T-helper 17 cell (primary cell): ENCODE results near the gene CUEDC2. TPM values are rescaled to one million over a fixed set of nuclear protein-coding genes. Genes with fewer than 3 reads are reported as not detected.

Source experiments
- ATAC-seq: fragments of 150-1000 bp; cut with Tn5 transposase; 2 replicates; pipeline ENCODE4 v1.10.0; 2021; ENCODE audit warnings: mild to moderate bottlenecking, moderate library complexity
- DNase-seq, 3 donors: peaks; one replicate each; pipeline versions ENCODE4 v3.0.0 to v3.0.0-alpha.2; 2020 to 2021
- H3K9me3 ChIP-seq: one replicate; pipeline ENCODE4 v1.7.0; 2013; ENCODE audit warnings: low read length, mild to moderate bottlenecking; ENCODE audit not compliant: control insufficient read depth, poor library complexity, severe bottlenecking
- H3K27ac Mint-ChIP-seq: one replicate; pipeline ENCODE4 v1.8.0; 2022; ENCODE audit warnings: mild to moderate bottlenecking, moderate library complexity, mixed read lengths
- H3K27me3 Mint-ChIP-seq: one replicate; pipeline ENCODE4 v1.8.0; 2022; ENCODE audit warnings: mixed read lengths
- H3K36me3 Mint-ChIP-seq: one replicate; pipeline ENCODE4 v1.8.0; 2022; ENCODE audit warnings: low read depth, mixed read lengths
- H3K4me1 Mint-ChIP-seq: one replicate; pipeline ENCODE4 v1.8.0; 2022; ENCODE audit warnings: mild to moderate bottlenecking, mixed read lengths
- H3K4me3 Mint-ChIP-seq: one replicate; pipeline ENCODE4 v1.8.0; 2022; ENCODE audit warnings: mild to moderate bottlenecking, moderate library complexity, mixed read lengths
- total RNA-seq, 4 donors: library from RNA in 2 of 4; stranded (reverse) in 2 of 4; gene quantifications; one replicate each; pipeline ENCODE4 v1.2.3 and lab custom pipeline; 2022 to 2026

The CUEDC2 gene
- total RNA-seq, 2 donors from 2014 or later = 27.4 to 30.7 TPM

DNA sequence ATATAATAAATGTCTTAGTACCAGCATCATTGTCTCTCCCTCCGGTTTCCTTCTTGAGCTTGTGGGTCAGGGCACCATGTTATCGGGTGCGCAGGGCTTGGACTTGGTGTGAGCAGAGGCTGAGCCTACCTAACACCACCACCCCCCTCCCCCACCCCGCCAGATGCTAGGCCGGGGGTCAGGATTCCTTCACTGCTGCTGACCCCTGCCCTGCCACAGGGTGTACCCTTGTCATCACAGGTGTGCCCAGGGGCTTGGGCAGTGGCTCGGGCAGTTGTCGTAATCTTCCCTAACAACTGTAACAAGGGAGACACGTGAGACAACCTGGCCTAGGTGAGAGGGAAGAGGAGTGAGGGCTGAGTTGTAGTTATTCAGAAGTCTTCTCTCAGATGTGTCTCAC, 49.5 kb downstream of the CUEDC2 start:
- H3K27me3 Mint-ChIP-seq = no peaks in the 10 kb centered on the region
- DNase-seq (no peak), ATAC-seq (no peak)
- no peak overlapping the region for H3K4me3 Mint-ChIP-seq
- H3K4me1 Mint-ChIP-seq = peaks cover 2% of the 10 kb centered on the region
- no peaks in the 10 kb centered on the region for H3K9me3 ChIP-seq
- peaks cover 2% of the 10 kb centered on the region for H3K36me3 Mint-ChIP-seq
- no peak overlapping the region for H3K27ac Mint-ChIP-seq

DNA sequence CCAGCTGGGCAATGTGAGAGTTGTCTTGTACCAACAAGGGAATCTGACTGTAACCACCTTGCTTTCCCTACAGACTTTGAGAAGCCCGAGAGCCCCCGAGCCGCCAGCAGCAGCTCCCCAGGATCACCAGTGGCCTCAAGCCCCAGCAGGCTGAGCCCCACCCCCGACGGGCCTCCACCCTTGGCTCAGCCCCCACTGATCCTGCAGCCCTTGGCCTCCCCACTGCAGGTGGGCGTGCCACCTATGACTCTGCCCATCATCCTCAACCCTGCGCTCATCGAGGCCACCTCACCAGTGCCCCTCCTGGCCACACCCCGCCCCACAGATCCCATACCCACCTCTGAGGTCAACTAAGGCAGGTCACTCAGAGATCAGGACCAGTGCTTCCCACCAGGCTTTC, 50.4 kb downstream of the CUEDC2 start:
- no peak overlapping the region for H3K4me3 Mint-ChIP-seq
- H3K36me3 Mint-ChIP-seq = peaks cover 2% of the 10 kb centered on the region

DNA sequence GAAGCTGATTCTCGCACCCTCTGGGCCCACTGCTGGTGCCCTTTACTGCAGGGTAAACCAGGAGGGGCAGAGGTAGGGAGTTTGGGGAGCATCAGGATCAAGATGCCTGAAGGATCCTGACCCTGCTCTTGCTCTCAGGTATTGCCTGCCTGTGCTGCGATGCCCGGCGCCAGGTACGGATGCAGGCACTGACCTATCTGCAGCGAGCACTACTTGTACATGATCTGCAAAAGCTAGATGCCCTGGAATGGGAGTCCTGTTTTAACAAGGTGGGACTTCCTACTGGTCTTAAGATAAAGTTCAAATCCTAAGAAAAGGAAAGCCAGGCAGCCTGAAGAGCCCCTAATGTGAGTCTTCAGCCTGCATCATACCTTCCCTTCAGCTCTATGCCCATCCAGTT, 53.0 kb downstream of the CUEDC2 start:
- ATAC-seq = no peak
- no peak overlapping the region for H3K27ac Mint-ChIP-seq

More for the DNA sequence above, 50.4 kb downstream of the CUEDC2 start:
- H3K4me1 Mint-ChIP-seq = peaks cover 2% of the 10 kb centered on the region
- DNase-seq = no peak
- H3K9me3 ChIP-seq = no peaks in the 10 kb centered on the region
- ATAC-seq = no peak
- H3K27me3 Mint-ChIP-seq = no peaks in the 10 kb centered on the region
- peak overlapping the region; percentile 74 for H3K27ac Mint-ChIP-seq

DNA sequence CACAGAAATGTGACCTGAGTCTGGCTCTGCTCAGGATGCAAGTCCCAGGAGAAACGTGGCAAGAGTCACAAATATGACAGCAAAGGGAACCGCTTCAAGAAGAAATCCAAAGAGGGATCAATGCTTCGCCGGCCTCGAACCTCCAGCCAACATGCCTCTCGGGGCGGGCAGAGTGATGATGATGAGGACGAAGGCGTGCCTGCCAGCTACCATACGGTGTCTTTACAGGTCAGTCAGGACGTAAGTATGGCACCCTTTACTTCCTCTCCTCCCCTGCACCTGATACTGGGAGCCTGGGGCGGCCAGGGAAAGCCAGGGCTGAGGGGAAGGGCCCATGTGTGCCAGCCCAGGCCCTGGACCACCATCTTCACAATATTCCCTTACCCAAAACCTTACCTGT, 55.5 kb downstream of the CUEDC2 start:
- Mint-ChIP-seq H3K4me1 (peaks cover 2% of the 10 kb centered on the region), H3K4me3 (no peak overlapping the region), H3K36me3 (peaks cover 2% of the 10 kb centered on the region), H3K27me3 (no peaks in the 10 kb centered on the region), H3K27ac (no peak overlapping the region)
- no peak for DNase-seq
- no peaks in the 10 kb centered on the region for H3K9me3 ChIP-seq
- ATAC-seq = no peak

More for the DNA sequence above, 53.0 kb downstream of the CUEDC2 start:
- Mint-ChIP-seq H3K36me3 (peaks cover 2% of the 10 kb centered on the region), H3K27me3 (no peaks in the 10 kb centered on the region), H3K4me3 (no peak overlapping the region), H3K4me1 (peaks cover 2% of the 10 kb centered on the region)
- no peak for DNase-seq
- no peaks in the 10 kb centered on the region for H3K9me3 ChIP-seq

DNA sequence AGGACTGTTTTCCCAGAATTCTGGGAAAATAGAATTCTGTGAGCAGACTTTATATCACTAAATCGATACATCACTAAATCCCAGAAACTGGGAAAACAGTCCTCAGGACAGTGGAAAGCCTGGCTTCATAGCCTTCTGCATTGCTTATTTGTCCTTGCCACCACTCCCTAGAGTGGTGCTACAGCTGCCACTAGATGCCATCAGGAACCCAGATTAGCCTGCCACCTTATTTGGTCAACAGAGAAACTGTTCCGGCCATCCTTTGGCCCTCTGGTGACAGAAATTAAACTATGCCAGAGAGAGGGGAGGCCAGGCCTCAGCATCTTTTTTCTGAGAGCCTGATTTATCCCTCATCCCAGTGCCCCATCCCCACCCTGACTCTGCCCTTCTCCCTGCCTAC, 56.5 kb downstream of the CUEDC2 start:
- no peaks in the 10 kb centered on the region for H3K27me3 Mint-ChIP-seq
- H3K9me3 ChIP-seq = no peaks in the 10 kb centered on the region
- no peak overlapping the region for H3K4me3 Mint-ChIP-seq
- peaks cover 2% of the 10 kb centered on the region for H3K36me3 Mint-ChIP-seq
- no peak for DNase-seq
- ATAC-seq = no peak
- H3K27ac Mint-ChIP-seq = no peak overlapping the region
- H3K4me1 Mint-ChIP-seq = peaks cover 2% of the 10 kb centered on the region

DNA sequence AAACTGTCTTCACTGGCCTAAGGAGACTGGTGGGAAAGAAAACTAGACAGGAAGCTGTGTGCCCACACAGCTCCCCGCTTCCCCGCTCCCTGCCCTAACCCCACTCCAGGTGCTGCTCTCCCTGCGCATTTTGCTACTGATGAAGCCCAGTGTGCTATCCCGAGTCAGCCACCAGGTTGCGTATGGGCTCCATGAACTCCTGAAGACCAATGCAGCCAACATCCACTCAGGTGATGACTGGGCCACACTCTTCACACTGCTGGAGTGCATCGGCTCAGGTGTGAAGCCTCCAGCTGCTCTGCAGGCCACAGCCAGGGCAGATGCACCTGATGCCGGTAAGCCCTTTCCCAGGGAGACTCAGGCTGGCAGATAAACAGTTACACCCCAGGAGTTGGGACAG, 57.1 kb downstream of the CUEDC2 start:
- no peak for ATAC-seq
- no peak overlapping the region for H3K4me3 Mint-ChIP-seq
- peaks cover 2% of the 10 kb centered on the region for H3K4me1 Mint-ChIP-seq
- H3K9me3 ChIP-seq = no peaks in the 10 kb centered on the region
- H3K36me3 Mint-ChIP-seq = peaks cover 3% of the 10 kb centered on the region
- H3K27ac Mint-ChIP-seq = no peak overlapping the region
- H3K27me3 Mint-ChIP-seq = no peaks in the 10 kb centered on the region
- no peak for DNase-seq

Other genes with a start within 250 kb of the CUEDC2 start
- gene ELOVL3, start 206.3 kb downstream of the CUEDC2 start, total RNA-seq = not detected
- gene PITX3, start 191.1 kb downstream of the CUEDC2 start, total RNA-seq = not detected
- 10 to 100 TPM; 42.8 to 44.6 TPM for gene GBF1, start 187.0 kb downstream of the CUEDC2 start, total RNA-seq
- 100 to 1,000 TPM; 364 to 390 TPM for gene NFKB2, start 36.9 kb downstream of the CUEDC2 start, total RNA-seq
- 1 to 10 TPM; 2.9 to 5.1 TPM for gene PSD, start 13.8 kb downstream of the CUEDC2 start, total RNA-seq
- gene FBXL15, start 11.7 kb downstream of the CUEDC2 start, total RNA-seq = 10 to 100 TPM in 1 of 2 donors, 1 to 10 TPM in 1; 9.9 to 14.2 TPM
- under 1 TPM in 1 of 2 donors, not detected in 1; 0.50 TPM for gene C10orf95, start 19.0 kb upstream of the CUEDC2 start, total RNA-seq
- 10 to 100 TPM; 57.5 to 58.0 TPM for gene ACTR1A, start 70.1 kb upstream of the CUEDC2 start, total RNA-seq
- 10 to 100 TPM; 14.4 to 16.4 TPM for gene SUFU, start 71.4 kb upstream of the CUEDC2 start, total RNA-seq
- gene TRIM8, start 211.9 kb upstream of the CUEDC2 start, total RNA-seq = 10 to 100 TPM; 63.6 to 73.0 TPM